GM12872 (cell line): ENCODE data around the gene MRPL40.

Experiments used
- CTCF ChIP-seq: IDR thresholded peaks from 3 replicates; pipeline ENCODE4 v1.5.1; 2011; ENCODE audit warnings: low read depth, mild to moderate bottlenecking, low read length, moderate library complexity; ENCODE audit not compliant: insufficient read depth

MRPL40 gene

GRCh38 chr22:19454156-19454555 is 21.8 kb downstream of the MRPL40 start:
- no peak for TF ChIP-seq CTCF

DNA sequence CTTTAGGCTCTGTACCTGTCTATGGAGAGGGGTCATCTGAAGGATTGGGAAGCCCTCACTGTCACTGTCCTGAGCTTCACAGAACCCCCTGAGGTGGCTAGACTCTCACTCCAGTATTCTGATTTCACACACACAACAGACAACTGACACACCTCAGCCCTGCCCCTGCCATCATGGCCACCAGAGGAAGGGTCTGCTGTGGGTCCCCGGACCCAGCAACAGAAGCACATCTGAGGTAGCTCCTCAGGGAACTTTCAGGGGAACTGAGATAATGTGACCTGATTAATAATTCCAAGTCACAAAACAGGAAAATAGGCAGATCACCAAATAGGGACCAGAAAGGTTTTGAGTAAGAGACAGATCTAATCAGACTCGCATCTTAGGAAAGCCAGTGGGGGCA is 22.7 kb downstream of the MRPL40 start:
- TF ChIP-seq CTCF = no peak

DNA sequence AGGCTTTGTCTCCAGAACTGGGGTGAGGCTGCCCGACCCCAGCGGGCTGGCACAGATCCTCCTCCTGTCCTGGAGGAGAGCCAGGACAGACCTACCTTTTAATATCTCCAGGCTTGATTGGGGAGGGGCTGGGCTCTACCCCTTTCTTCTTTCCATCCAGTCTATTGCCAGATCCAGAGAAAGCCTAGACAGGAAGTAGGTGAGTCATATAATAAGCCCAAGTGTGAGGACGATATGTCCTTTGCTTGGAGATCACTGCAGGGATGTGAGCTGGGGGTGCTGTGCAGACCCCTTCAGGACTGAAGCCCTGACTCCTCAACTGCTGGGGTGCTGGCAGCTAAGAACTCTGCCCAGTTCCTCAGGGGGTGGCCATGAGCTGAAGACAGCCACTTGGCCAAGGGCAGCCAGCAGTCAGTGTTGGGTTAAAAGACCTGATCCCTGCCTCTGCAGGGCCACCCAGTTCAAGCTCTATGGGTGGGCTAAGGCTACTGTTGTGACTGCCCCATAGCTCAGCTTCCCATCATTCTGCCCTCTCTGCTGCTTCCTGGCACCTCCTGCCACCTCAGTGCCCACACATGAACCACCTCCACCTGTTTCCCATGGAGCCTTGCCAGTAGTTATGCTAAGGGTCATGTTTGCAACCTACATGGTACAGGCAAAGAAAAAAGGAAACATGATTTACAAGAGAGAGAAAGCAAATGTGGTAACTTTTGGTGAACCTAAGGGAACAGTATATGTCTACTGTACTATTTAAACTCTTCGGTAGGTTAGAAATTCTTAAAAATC is 23.4 kb downstream of the MRPL40 start:
- no peak for TF ChIP-seq CTCF

- TF ChIP-seq CTCF = no peak
Observed at GRCh38 chr22:19456541-19456940, 24.2 kb downstream of the MRPL40 start.

- TF ChIP-seq CTCF = no peak
Observed at GRCh38 chr22:19457828-19458428, 25.6 kb downstream of the MRPL40 start.

DNA sequence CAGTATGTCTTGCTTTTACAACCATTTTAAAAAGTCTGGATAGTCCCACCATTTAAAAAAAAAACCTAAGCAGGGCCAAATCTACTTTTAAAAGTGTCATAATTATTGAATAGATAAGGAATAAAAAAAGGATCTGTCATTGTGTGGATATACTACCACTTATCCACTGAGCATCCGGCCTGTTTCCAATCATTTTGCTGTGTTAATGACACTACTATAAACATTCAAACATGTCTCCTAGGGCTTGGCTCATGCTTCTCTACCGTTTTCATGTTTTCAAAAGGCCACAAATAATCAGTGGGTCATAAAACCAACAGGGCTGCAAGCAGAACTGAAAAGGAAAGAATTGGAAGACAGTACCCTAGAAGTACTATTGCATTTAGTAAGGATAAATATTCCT is 27.7 kb downstream of the MRPL40 start:
- no peak for TF ChIP-seq CTCF

DNA sequence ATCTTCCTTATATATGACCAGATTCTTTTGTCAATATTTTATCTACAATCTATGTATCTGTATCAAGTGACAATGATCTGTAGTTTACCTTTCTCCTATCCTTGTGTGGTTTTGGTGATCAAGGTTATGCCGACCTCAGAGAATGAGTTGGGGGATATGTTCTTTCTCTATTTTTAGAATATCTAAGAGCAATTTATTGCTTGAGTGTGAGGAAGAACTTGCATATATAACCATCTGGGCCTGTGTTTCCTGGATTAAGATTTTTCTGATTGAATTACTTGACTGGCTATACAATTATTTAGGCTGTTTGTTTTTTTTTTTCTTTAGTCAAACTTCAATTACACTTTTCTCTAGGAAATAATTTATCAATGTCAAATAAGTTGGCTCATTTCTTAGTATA is 29.2 kb downstream of the MRPL40 start:
- no peak for TF ChIP-seq CTCF
